NCI-H2107 (cell line): ENCODE data around the gene MACO1.
A peak's percentile ranks its signal among the peaks of the same experiment; 100 is the strongest.
"Not testable (repeated sequence)": the region's sequence is repeated elsewhere in the genome, so short reads cannot be mapped to it uniquely, and the experiment has no call there.

Experiments
- DNase-seq: peaks from one replicate; lab custom pipeline; 2025; lab: John Stamatoyannopoulos, UW

MACO1 gene

GRCh38 chr1:25487628-25488027 lies 56.9 kb downstream of the MACO1 start:
- no peak for DNase-seq

GRCh38 chr1:25492323-25492722 lies 61.6 kb downstream of the MACO1 start:
- no peak for DNase-seq

GRCh38 chr1:25494952-25495351 lies 64.3 kb downstream of the MACO1 start:
- DNase-seq = no peak

- no peak for DNase-seq
Measured at GRCh38 chr1:25500694-25501093, 70.0 kb downstream of the MACO1 start.

- no peak for DNase-seq
Measured at GRCh38 chr1:25501235-25502058, 70.8 kb downstream of the MACO1 start.

- DNase-seq = no peak
Measured at GRCh38 chr1:25502957-25503356, 72.3 kb downstream of the MACO1 start.

GRCh38 chr1:25503551-25504426 lies 73.1 kb downstream of the MACO1 start:
- no peak for DNase-seq

GRCh38 chr1:25504706-25505595 lies 74.3 kb downstream of the MACO1 start:
- DNase-seq = no peak

- DNase-seq = no peak
Measured at GRCh38 chr1:25505656-25506385, 75.1 kb downstream of the MACO1 start.

- DNase-seq = not testable (repeated sequence)
Measured at GRCh38 chr1:25506566-25507463, 76.1 kb downstream of the MACO1 start.

- DNase-seq = no peak
Measured at GRCh38 chr1:25513666-25514065, 83.0 kb downstream of the MACO1 start.

GRCh38 chr1:25515033-25515432 lies 84.3 kb downstream of the MACO1 start:
- no peak for DNase-seq

GRCh38 chr1:25516686-25517085 lies 86.0 kb downstream of the MACO1 start:
- DNase-seq = no peak

GRCh38 chr1:25517476-25518394 lies 87.0 kb downstream of the MACO1 start:
- DNase-seq = no peak

- no peak for DNase-seq
Measured at GRCh38 chr1:25519624-25520023, 88.9 kb downstream of the MACO1 start.

GRCh38 chr1:25520446-25521061 lies 89.9 kb downstream of the MACO1 start:
- peak; percentile 67 for DNase-seq

- DNase-seq = no peak
Measured at GRCh38 chr1:25522031-25522655, 91.4 kb downstream of the MACO1 start.

- no peak for DNase-seq
Measured at GRCh38 chr1:25523542-25523941, 92.8 kb downstream of the MACO1 start.
